NCI-H1694 (cell line): ENCODE results near the gene NUFIP1.
"Not testable (repeated sequence)": the region's sequence is repeated elsewhere in the genome, so short reads cannot be mapped to it uniquely, and the experiment has no call there.

Experiments used
- DNase-seq: peaks from one replicate; lab custom pipeline; 2025; lab: John Stamatoyannopoulos, UW

The NUFIP1 gene

GRCh38 chr13:44989071-44989889 lies at the start of gene NUFIP1, which contains the start of gene GPALPP1:
TSS of gene NUFIP1 (minus strand) at chr13:44989471. CDS start at chr13:44989436, 35 bp downstream.
TSS of gene GPALPP1 (plus strand) at chr13:44989538. CDS start at chr13:44989655, 117 bp downstream.
- peak; percentile 95 for DNase-seq

- DNase-seq, result no peak
Observed at GRCh38 chr13:45036206-45036605, 46.9 kb upstream of the NUFIP1 start.

GRCh38 chr13:45034342-45034741 lies 45.1 kb upstream of the NUFIP1 start:
- no peak for DNase-seq

- no peak for DNase-seq
Observed at GRCh38 chr13:45024847-45025246, 35.6 kb upstream of the NUFIP1 start.

- no peak for DNase-seq
Observed at GRCh38 chr13:45021250-45021649, 32.0 kb upstream of the NUFIP1 start.

GRCh38 chr13:45019981-45020380 lies 30.7 kb upstream of the NUFIP1 start:
- not testable (repeated sequence) for DNase-seq

GRCh38 chr13:45016792-45017425 lies 27.6 kb upstream of the NUFIP1 start:
- DNase-seq, result no peak

- no peak for DNase-seq
Observed at GRCh38 chr13:45015300-45015699, 26.0 kb upstream of the NUFIP1 start.

- DNase-seq, result no peak
Observed at GRCh38 chr13:45011198-45011597, 21.9 kb upstream of the NUFIP1 start.

GRCh38 chr13:45007823-45008222 lies 18.6 kb upstream of the NUFIP1 start:
- DNase-seq, result no peak

GRCh38 chr13:45007225-45007624 lies 18.0 kb upstream of the NUFIP1 start:
- DNase-seq, result no peak

- DNase-seq, result no peak
Observed at GRCh38 chr13:45004096-45004495, 14.8 kb upstream of the NUFIP1 start.

GRCh38 chr13:45003417-45003816 lies 14.1 kb upstream of the NUFIP1 start:
- DNase-seq, result no peak

- DNase-seq, result no peak
Observed at GRCh38 chr13:44989941-44990340, 670 bp upstream of the NUFIP1 start.

GRCh38 chr13:44978328-44978727 lies 10.9 kb downstream of the NUFIP1 start:
- DNase-seq, result no peak

- DNase-seq, result no peak
Observed at GRCh38 chr13:44976949-44977583, 12.2 kb downstream of the NUFIP1 start.

GRCh38 chr13:44976196-44976595 lies 13.1 kb downstream of the NUFIP1 start:
- DNase-seq, result no peak

GRCh38 chr13:44974056-44974793 lies 15.0 kb downstream of the NUFIP1 start:
- no peak for DNase-seq

GRCh38 chr13:44972956-44973581 lies 16.2 kb downstream of the NUFIP1 start:
- peak; percentile 19 for DNase-seq

- DNase-seq, result no peak
Observed at GRCh38 chr13:44971656-44972595, 17.3 kb downstream of the NUFIP1 start.
